RWPE1 (cell line): ENCODE results near the gene GPC3.

Experiments
- CTCF ChIA-PET: fragments of 350-600 bp; sonication (Branson Sonifier 250); formaldehyde crosslinking; extraction: SDS; loops from one replicate; lab custom pipeline; 2021; lab: Yijun Ruan, JAX
- POLR2A ChIA-PET: fragments of 400-600 bp; formaldehyde crosslinking; extraction: SDS; loops from one replicate; lab custom pipeline; 2020; ENCODE audit warnings: antibody characterized with exemption; ENCODE audit not compliant: low non-redundant PET; lab: Yijun Ruan, JAX
- DNase-seq: peaks from one replicate; pipeline ENCODE4 v3.0.0; 2012; ENCODE audit warnings: low spot score
- H3K27ac ChIP-seq: fragments of 450-650 bp; 2 replicates; pipeline ENCODE4 v1.5.1; 2017
- CTCF ChIP-seq: fragments of 450-650 bp; conservative IDR thresholded peaks from 2 replicates; pipeline ENCODE4 v1.5.1; 2017; ENCODE audit warnings: low read depth, mild to moderate bottlenecking

The GPC3 gene

GRCh38 chrX:133989490-133989889 lies 4.1 kb upstream of the GPC3 start:
- no peak for DNase-seq

GRCh38 chrX:133988010-133988409 lies 2.6 kb upstream of the GPC3 start:
- no peak for DNase-seq
- no peak for TF ChIP-seq CTCF
- POLR2A ChIA-PET = no interaction called here
- no peak overlapping the region for H3K27ac ChIP-seq
- CTCF ChIA-PET = no interaction called here

More at GRCh38 chrX:133989490-133989889, 4.1 kb upstream of the GPC3 start:
- ChIA-PET POLR2A (no interaction called here), CTCF (no interaction called here)
- no peak for TF ChIP-seq CTCF
- H3K27ac ChIP-seq = no peak overlapping the region

- ChIA-PET POLR2A (no interaction called here), CTCF (no interaction called here)
- no peak for TF ChIP-seq CTCF
- DNase-seq = no peak
- H3K27ac ChIP-seq = no peak overlapping the region
Observed at GRCh38 chrX:133987188-133987587, 1.8 kb upstream of the GPC3 start.

GRCh38 chrX:133985967-133986683 lies 731 bp upstream of the GPC3 start:
- ChIA-PET CTCF (no interaction called here), POLR2A (no interaction called here)
- DNase-seq = no peak
- no peak for TF ChIP-seq CTCF
- no peak overlapping the region for H3K27ac ChIP-seq

- TF ChIP-seq CTCF = no peak
- no peak overlapping the region for H3K27ac ChIP-seq
- POLR2A ChIA-PET = no interaction called here
- no peak for DNase-seq
- CTCF ChIA-PET = no interaction called here
Observed at GRCh38 chrX:133984857-133985163, 584 bp downstream of the GPC3 start.

- CTCF ChIA-PET = no interaction called here
- no peak for DNase-seq
- H3K27ac ChIP-seq = no peak overlapping the region
- no peak for TF ChIP-seq CTCF
- POLR2A ChIA-PET = no interaction called here
Observed at GRCh38 chrX:133983974-133984845, 1.2 kb downstream of the GPC3 start.
